ENCODE measurements around the gene TEX19.
"Not testable (repeated sequence)": the region's sequence is repeated elsewhere in the genome, so short reads cannot be mapped to it uniquely, and the experiment has no call there.

The TEX19 gene

DNA sequence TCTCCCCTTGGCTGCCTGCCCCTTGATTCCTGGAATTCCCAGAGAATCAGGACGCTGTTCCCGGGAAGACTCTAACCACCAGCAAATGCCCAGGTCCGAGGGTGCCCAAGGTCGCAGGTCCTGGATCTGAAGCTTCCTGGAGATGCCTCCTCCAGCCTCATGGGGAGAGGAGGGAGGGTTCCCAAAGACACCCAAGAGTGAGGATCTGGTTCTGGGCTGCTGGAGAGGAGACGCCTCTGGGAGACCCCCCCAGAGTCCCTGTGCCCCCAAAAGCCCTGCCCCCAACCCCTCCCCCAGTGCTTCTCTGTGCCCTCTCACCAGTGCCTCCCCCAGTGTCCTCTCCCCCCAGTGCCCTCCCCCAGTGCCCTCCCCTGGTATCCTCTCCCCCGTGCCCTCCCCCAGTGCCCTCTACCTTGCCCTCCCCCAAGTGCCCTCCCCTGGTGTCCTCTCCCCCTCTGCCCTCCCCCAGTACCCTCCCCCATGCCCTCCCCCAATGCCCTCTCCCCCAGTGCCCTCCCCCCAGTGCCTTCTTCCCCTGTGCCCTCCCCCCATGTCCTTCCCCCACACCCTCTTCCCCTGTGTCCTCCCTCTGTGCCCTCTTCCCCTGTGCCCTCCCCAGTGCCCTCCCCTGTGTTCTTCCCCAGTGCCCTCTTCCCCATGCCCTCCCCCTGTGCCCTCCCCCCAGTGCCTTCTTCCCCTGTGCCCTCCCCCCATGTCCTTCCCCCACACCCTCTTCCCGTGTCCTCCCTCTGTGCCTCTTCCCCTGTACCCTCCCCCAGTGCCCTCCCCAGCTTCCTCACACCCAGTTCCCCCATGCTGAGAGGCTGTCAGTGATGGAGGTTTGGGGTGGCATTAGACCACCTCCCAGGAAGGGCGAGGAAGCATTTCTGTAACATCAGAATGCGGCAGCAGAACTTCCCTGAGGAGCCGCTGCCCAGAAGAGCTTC lies 19.1 kb upstream of the TEX19 start:
- DNase-seq = no peak

DNA sequence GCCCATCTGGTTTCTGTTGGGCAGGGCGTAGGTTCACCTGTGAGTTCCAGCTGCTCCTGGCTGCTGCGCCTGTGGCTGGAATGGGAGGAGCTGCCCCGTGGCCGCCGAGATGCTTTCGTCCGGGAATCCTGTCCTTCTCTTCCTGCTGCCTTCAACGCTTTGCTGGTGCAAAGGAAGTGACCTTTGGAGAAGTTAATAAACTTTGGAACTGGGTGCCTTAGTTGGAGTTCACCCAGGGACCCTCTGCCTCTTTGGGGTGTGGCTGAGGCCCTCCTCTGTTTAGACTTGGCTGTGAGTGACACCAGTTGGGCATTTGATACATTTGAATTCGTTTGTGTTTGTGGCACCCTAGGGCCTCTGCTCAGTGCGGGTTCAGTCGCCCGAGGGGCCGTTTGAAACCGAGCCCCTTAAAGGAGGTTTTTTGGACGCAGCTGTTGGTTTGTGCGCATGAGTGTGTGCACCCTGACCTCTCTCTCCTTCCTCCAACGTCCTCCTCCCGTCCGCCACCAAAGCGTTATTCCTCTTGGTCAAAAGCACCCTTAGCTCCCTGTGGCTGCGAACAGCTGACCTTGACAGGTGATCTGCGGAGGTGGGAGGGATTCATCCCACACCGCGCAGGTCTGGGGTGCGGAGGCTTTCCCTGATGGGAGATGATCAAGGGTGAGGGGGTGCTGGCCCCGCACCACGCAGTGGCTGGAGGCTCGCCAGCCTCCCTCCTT lies 16.5 kb upstream of the TEX19 start:
- no peak for DNase-seq

DNA sequence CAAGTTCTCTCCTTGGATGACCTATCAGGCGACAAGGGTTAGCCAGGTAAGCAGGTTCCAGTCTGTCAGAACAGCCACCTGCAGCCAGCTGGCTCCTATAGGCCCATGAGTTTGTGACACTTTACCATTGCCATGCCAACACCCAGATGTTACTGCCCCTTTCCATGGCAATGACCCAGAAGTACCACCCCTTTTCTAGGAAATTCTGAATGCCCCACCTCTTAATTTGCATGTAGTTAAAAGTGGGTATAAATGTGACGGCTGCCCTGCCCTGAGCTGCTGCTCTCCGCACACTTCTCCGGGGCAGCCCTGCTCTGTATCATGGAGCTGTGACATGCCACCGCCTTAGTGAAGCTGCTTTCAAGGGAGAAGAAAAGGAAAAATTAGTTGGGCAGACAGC lies 15.5 kb upstream of the TEX19 start:
- DNase-seq = no peak

DNA sequence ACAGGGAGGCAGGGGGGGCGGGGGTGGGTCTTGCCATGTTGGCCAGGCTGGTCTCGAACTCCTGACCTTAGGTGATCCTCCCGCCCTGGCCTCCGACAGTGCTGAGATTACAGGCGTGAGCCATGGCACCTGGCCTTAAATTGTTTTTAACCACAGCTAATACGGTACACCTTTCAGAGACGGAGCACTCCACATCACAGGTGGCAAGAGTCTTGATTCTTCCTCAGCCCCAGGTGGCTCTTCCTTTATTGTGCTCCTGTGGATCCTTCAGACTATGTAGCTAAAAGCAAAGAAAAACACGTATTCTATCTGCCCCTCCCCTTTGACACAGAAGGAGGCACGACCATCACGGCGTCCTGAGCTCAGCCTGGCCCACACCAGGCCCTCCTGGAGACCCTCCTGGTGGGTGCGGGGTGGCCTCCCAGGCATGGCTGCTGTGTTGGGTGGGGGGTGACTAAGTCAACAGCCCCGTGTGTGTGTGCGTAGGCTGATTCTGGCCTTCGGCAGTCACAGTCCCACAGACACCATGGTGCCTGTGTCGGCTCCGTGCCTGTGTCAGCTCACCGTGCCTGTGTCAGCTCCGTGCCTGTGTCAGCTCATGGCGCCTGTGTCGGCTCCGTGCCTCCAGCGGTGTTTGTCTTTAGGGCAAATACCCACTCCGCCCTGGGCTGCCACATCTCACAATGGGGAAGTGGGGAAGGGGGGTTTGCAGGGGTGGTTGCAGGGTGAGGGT lies 14.7 kb upstream of the TEX19 start:
- DNase-seq = no peak

DNA sequence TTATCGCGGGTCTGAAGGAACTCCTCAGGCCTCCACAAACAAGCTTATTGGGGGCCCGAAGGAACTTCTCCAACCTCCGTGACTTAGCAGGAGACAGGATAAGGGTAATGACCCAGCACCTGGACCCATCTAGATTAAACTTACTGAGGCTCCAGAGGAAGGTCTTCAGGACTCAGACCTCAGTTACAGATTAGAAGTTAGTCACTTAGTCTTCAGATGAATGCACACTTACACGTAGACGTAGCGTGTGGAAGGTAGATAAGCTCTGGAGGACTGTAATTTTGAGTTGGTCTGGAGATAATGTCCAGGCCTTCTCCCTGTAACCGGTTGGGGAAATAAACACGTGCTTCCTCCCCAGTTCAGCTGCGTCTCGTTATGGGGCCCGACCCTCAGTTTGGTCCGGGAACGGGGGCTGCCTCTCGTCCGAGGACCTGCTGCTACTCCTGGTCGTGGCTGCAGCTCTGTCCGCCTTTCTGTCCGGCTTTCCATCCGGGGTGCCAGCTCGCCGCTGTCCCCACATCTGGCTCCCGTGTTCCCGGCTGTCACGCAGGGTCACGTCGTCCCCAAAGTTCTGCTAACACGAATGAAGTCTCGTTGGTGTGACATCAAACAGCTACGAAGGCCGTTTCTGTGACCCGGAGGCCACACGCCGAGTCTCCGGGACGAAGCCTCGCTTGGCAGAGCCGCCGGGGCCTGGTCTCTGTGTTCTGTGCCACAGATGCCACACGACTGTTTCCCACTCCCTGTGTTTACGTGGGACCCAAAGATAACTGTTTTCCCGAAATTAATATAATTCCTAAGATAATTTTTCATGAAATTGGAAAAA lies 13.7 kb upstream of the TEX19 start:
- DNase-seq = no peak

DNA sequence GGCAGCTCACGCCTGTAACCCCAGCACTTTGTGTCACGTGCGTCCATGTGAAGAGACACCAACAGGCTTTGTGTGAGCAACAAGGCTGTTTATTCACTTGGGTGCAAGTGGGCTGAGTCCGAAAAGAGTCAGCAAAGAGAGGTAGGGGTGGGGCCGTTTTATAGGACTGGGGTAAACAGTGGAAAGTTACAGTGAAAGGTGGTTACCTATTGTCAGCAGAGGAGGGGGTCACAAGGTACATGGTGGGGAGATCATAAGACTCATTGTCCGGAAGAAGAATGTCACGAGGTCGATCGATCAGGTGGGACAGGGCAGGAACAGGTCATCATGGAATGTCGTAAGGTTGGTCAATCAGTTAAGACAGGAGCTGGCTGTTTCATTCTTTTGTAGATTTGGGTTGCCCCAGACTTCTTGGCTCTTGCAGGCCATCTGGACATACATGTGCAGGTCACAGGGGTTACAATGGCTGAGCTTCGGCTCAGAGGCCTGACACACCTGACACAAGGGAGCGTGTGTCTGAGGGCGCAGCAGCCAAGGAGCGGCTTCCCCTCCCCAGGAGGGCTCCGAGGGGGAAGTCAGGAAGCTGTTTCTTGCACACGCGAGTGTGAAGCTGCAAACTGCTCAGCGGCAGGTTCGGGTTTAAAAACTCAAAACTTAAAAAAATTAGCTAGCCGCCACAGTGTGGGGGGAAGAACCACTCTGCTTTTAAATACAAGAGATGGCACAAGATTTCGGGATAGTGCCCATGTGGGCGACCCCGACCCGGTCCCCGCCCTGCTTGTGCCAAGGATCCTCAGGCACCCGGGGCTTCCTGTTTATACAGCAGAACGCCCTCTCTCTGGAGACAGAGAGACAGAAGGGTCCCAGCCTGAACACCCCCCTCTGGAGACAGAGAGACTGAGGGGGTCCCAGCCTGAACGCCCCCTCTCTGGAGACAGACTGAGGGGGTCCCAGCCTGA lies 12.4 kb upstream of the TEX19 start:
- DNase-seq = peak; percentile 29

DNA sequence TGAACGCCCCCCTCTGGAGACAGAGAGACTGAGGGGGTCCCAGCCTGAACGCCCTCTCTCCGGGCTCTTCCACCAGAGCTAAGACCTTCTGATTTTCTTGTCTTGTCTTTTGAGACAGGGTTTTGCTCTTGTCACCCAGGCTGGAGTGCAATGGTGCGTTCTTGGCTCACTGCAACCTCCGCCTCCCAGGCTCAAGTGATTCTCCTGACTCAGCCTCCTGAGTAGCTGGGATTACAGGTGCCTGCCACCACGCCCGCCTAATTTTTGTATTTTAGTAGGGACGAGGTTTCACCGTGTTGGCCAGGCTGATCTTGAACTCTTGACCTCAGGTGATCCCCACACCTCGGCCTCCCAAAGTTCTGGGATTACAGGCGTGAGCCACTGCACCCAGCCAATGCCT lies 11.1 kb upstream of the TEX19 start:
- not testable (repeated sequence) for DNase-seq

DNA sequence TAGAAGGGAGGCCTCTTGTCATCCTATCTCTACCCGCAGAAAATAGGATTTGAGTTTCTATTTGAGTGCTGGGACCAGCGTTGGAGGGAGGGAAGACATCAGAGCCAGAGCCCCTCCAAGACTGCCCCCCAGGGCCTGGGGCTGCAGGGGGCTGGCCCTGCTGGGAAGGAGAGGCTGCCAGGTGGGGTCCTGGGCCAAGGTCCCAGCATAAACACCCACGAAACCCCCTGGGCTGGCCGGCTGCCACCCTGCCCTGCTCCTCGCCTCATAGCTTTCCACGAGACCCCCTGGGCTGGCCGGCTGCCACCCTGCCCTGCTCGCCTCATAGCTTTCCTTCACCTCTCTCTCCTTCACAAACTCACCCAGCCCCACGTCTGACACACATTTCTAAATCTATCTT lies 10.6 kb upstream of the TEX19 start:
- DNase-seq = no peak

DNA sequence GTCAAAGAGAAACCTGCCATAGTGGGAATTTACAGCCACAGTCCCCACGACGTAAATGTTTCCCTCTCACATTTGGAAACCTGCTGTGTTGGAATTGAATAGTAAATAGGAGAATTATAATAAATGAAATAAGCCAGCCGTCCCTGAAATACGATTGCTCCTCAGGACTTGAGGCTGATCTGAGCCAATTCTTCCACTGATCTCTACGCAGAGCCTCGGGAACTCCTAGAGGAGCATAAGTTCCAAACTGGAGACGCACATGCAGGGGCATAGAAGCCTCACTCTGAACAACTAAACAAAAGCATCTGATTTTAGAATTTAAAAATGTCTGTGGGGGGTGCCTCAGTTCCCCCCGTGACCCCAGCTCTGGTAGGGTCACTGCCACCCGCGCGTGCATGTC lies 10.2 kb upstream of the TEX19 start:
- no peak for DNase-seq

DNA sequence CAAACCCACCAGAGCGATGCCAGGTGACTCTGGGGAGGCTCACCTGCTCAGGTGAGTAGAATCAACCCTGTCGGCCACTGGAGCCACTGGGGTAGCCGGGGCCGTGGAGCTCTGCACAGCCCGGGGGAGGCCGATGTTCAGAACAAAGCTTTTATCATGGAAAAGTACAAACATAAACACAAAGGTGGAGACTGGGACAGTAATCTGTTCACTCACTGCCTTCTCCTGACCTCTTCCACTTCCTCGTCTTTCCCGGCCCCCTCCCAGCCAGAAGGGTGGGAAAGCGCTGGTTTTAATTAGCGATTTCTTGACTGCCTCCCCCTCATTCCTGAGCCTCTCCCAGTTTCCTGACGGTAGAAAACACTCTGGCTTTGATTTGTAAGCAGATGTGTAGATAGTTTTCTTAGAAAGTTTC lies 9.8 kb upstream of the TEX19 start:
- no peak for DNase-seq

DNA sequence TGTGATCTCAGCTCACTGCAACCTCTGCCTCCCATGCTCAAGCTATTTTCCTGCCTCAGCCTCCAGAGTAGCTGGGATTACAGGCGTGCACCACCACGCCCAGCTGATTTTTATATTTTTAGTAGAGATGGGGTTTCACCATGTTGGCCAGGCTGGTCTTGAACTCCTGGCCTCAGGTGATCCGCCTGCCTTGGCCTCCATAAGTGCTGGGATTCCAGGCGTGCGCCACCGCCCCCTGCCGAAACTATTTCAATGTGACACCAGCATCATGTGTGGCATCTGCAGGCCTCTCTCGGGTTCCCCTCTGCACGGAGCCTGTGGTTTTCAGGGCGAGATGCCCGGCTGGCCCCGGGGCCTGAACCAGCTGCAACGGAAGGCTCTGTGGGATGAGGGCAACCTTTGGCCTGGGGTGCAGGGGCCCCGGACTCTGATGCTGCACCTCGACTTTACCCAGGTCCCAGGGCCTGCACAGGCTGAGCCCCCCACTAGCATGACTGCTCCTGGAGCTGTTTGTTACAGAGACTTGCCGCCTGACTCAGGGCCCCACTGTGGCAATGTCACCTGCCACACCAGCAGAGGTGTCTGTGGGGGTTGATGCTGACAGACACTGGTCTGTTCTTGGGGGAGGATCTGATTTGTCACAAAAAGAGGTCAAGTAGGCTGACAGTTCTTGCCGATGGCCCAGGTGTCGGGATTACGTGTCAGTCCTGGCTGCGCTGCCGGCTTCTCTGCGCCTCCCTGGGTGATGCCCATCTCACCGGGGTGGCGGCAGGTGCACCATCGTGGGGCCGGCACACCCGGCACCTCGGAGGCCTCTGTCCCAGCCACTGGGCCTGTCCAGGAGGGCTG lies 8.6 kb upstream of the TEX19 start:
- peak; percentile 48 for DNase-seq

DNA sequence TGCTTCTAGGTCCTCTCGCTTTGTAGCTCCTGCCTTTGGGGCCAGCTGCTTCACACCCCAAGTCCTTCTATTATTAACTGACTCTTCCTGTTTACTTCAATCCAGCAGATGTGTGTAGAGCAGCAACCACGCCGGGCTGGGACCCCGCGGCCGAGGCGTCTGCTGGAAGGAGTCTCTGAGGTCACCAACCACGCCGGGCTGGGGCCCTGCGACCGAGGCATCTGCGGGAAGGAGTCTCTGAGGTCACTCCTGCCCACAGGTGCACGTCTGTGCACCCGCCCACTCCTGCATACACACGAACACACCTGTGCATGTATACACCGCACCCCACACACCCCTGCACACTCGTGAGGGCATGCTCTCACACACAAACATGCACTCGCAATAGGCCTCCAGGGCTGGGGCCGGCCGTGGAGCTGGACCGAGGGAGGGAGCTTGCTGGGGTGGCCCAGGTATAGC lies 7.8 kb upstream of the TEX19 start:
- no peak for DNase-seq

DNA sequence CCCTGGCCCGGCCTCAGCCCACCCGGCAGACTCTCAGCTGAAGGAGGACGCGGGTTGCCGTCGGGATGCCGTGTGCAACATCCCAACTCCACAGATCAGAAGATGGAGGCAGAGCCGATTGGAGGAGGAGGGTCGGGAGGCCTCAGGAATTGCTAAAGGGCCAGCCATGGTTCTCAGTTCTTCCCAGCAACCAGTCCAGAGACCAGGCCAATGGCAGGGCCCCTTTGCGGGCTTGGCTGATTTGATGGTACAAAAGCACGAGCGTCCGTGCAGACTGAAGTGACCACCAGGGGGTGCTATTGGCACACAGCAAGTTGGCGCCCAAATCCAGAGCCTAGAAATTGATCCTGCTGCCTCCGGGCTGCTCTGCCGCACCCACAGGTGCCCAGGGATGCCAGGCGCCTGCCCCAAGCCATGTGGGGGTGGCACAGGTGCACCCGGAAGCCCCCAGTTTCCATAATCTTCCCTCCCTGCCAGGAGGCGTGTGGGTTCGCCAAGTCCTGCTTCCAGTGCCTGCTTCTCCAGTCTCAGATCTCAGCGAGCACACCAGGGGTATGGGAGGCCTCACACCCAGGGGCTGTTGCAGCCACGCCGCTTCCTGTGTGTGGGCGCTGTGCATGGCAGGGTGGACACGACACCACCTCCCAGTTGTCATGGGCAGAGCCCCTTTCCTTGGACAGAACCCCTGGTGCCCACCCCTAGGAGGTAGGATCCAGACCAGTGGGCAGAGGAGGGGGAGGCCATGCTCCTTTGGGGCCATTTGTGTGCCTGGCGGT lies 7.1 kb upstream of the TEX19 start:
- peak; percentile 89 for DNase-seq

DNA sequence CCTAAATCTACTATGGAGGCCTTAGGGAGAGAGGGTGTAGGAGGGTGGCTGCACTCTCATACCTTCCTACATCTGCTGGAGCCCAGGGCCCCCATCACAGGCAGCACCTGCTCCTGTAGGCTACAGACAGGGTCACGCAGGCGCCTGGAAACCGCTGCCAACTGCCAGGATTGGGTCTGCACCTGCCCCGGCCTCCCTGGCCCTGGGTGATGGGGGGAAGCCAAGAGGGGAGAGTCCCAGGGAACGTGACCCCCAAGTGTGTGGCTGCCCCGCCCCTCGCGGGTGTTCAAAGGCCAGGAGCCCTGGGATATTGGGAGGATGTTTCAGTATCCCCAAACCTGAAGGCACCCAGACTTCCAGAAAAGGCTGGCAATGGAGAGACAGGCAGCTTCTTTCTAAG lies 5.6 kb upstream of the TEX19 start:
- DNase-seq = no peak

DNA sequence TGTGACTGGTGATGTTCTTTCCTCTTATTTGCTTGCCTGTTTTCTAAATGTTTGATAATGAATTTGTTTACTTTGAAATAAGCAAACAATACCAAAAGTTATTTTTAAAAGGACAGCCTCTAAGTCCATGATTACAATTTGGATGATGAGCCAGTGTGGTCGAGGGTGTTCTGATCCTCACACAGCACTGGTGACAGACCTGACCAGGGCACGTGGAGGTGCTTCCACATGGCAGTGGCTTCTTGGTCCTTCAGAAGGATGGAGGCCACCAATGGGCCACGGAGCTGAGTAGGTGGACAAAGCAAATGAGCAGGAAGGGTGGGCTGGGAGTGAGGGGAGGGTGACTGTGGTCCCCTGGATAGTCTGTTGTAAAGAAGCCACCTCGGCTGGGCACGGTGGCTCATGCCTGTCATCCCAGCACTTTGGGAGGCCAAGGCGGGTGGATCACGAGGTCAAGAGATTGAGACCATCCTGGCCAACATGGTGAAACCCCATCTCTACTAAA lies 4.2 kb upstream of the TEX19 start:
- no peak for DNase-seq

DNA sequence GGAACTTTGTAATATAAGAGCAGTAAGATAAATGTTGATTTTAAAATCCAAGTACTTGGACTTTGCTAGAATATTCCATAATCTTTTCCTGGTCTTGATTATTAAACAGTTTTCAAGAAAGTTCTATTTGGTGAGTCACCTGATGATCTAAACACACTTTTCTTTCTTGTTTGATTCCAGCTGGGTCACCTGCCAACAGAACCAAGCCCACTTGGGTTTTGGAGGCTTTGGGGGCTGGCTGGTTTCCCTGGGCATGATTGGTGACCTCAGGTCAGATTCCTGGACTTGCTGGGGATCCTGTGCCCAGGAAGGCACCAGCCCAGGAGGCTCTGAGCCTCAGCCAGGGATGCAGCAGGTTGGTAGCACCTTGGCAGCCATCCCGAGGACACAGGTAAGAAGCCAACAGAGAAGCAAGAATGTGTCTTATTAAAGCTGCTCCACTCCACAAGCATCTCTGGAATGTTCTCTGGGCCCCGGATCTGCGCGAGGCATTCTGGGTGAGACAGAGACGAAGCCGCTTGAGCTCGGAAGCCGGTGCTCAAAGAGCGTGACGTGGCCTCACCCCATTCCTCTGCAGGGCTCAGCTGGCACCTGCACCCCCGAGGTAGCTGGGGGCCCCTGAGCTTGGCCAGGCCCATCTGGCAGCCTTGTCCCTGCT lies 3.1 kb upstream of the TEX19 start:
- DNase-seq = no peak

DNA sequence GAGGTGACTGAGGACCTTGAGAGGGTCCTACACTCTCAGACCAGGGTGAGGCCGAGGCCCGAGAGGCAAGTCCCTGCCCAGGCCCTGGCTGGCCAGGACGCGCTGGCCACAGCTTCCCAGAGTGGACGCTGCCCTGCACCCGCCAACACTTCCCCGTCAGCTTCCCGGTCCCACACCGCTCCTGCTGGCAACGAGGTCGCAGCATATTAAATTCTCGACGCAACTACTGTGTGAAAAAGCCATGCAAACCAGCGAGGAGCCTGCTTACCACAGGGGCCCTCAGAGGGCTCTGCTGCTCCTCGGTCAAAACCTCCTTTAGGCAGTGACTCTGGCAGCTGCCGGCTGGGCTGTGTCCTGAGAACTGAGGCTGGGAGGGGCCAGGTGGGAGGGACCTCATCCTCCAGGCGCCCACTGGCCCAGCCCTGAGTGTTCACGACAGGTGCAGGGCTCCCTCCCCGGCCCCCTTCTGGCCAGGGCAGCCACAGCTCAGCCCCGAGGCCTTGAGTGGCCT lies 2.1 kb upstream of the TEX19 start:
- DNase-seq = no peak

DNA sequence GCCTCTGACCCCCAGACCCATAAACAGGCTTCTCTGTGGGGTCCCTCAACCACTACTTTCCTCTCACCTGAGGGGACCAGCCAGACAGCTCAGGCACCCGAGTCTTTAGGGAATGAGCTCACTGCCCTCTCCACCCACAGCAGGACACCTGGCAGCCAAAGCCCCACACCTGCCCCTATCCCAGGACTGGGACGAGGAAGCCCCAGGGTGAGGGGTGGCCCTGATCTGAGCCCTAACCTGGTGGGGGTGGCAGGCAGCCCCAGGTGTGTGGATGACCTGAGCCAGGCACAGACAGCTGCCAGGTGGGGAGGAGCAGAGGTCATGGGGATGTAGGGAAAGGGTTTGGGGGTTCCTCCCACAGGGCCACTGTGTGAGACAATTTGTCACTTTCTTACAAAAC lies 1.7 kb upstream of the TEX19 start:
- DNase-seq = no peak

All from CD4-positive, alpha-beta T cell treated with Interleukin-6 for 4 hours (primary cell).